Endodermal cell (in vitro differentiated cells): Measurements from ENCODE around the gene SLIT3. TPM values are rescaled to one million over a fixed set of nuclear protein-coding genes. Genes with fewer than 3 reads are reported as not detected.
A peak's percentile ranks its signal among the peaks of the same experiment; 100 is the strongest.

ENCODE experiments used
- DNase-seq: peaks from one replicate; pipeline ENCODE4 v3.0.0-alpha.2; 2017
- H3K27ac ChIP-seq: 2 replicates; pipeline ENCODE4 v1.5.1; 2013; ENCODE audit warnings: mild to moderate bottlenecking, low read depth, low read length, moderate library complexity
- H3K27me3 ChIP-seq: 2 replicates; pipeline ENCODE4 v1.6.1; 2013; ENCODE audit warnings: mild to moderate bottlenecking, low read length, moderate library complexity; ENCODE audit not compliant: insufficient read depth, control insufficient read depth, poor library complexity, severe bottlenecking
- H3K36me3 ChIP-seq: 2 replicates; pipeline ENCODE4 v1.7.0; 2013; ENCODE audit warnings: mild to moderate bottlenecking, low read length, moderate library complexity; ENCODE audit not compliant: control insufficient read depth, insufficient read depth
- H3K4me1 ChIP-seq: one replicate; pipeline ENCODE4 v1.7.0; 2013; ENCODE audit warnings: low read length; ENCODE audit not compliant: control insufficient read depth, insufficient read depth
- H3K4me3 ChIP-seq: 2 replicates; pipeline ENCODE4 v1.5.1; 2013; ENCODE audit warnings: mild to moderate bottlenecking, low read length, moderate library complexity
- H3K9ac ChIP-seq: 2 replicates; pipeline ENCODE4 v1.6.1; 2013; ENCODE audit warnings: mild to moderate bottlenecking, low read length, moderate library complexity; ENCODE audit not compliant: poor library complexity, severe bottlenecking; ENCODE audit errors: extremely low read depth
- H3K9me3 ChIP-seq: 2 replicates; pipeline ENCODE4 v1.6.1; 2013; ENCODE audit warnings: mild to moderate bottlenecking, low read length, moderate library complexity; ENCODE audit not compliant: control insufficient read depth
- H3K27ac Mint-ChIP-seq: 2 replicates; pipeline ENCODE4 v1.8.0; 2020; ENCODE audit warnings: mixed read lengths
- H3K27me3 Mint-ChIP-seq: 2 replicates; pipeline ENCODE4 v1.8.0; 2021; ENCODE audit warnings: mild to moderate bottlenecking, mixed read lengths; ENCODE audit not compliant: insufficient read depth
- H3K36me3 Mint-ChIP-seq: 2 replicates; pipeline ENCODE4 v1.8.0; 2020; ENCODE audit warnings: low read depth, mixed read lengths
- H3K4me1 Mint-ChIP-seq: 2 replicates; pipeline ENCODE4 v1.8.0; 2020; ENCODE audit warnings: mixed read lengths
- H3K4me3 Mint-ChIP-seq: 2 replicates; pipeline ENCODE4 v1.8.0; 2020; ENCODE audit warnings: mild to moderate bottlenecking, moderate library complexity, mixed read lengths
- H3K9me3 Mint-ChIP-seq: 2 replicates; pipeline ENCODE4 v1.8.0; 2020; ENCODE audit warnings: mild to moderate bottlenecking, mixed read lengths
- CTCF ChIP-seq: fragments of 200-600 bp; sonication (generic); conservative IDR thresholded peaks from 2 replicates; pipeline ENCODE4 v1.5.0; 2021; ENCODE audit warnings: antibody characterized with exemption, mild to moderate bottlenecking
- WGBS, 2 experiments: methylation state at CpG; one replicate each; pipeline versions ENCODE4 v1.1.5 to v1.1.7; 2013; ENCODE audit warnings: missing lambda C conversion rate in 2 of 2, mixed read lengths in 1 of 2; ENCODE audit not compliant: insufficient coverage in 1 of 2, insufficient read length in 1 of 2; 5-methylcytosine and 5-hydroxymethylcytosine counted together
- total RNA-seq, 2 donors: library from RNA; stranded (reverse); fragmentation: NEBNext Ultra II Directional in 1 of 2; extraction: Animal tissue kit (Norgen Biotek cat#: 25700) in 1 of 2; gene quantifications; 2 replicates in 1 of 2; 3 replicates in 1 of 2; pipeline ENCODE4 v1.2.1, GENCODE V29; 2021

SLIT3 gene
- total RNA-seq, 2 donors from 2014 or later, result 2.5 to 3.4 TPM

GRCh38 chr5:168707716-168708695 is 592.9 kb downstream of the SLIT3 start:
- no peak overlapping the region for H3K4me3 ChIP-seq
- no peaks in the 10 kb centered on the region for H3K36me3 ChIP-seq
- peaks cover 17% of the 10 kb centered on the region for H3K27me3 ChIP-seq
- Mint-ChIP-seq H3K27me3 (peaks cover 12% of the 10 kb centered on the region), H3K27ac (no peak overlapping the region), H3K9me3 (no peaks in the 10 kb centered on the region), H3K4me3 (no peak overlapping the region), H3K4me1 (no peaks in the 10 kb centered on the region), H3K36me3 (no peaks in the 10 kb centered on the region)
- 89 to 94% methylated on average over 11 to 15 of the region's 15 CpGs for WGBS, 2 experiments
- peak; percentile 38 for DNase-seq
- H3K4me1 ChIP-seq, result no peaks in the 10 kb centered on the region
- no peak for TF ChIP-seq CTCF
- no peaks in the 10 kb centered on the region for H3K9me3 ChIP-seq
- H3K9ac ChIP-seq, result no peak overlapping the region
- no peak overlapping the region for H3K27ac ChIP-seq

GRCh38 chr5:168706655-168707069 is 594.3 kb downstream of the SLIT3 start:
- no peaks in the 10 kb centered on the region for H3K9me3 Mint-ChIP-seq
- no peaks in the 10 kb centered on the region for H3K4me1 Mint-ChIP-seq
- H3K27me3 Mint-ChIP-seq, result peaks cover 24% of the 10 kb centered on the region
- no peak overlapping the region for H3K4me3 ChIP-seq
- no peaks in the 10 kb centered on the region for H3K36me3 Mint-ChIP-seq
- peak; percentile 87 for DNase-seq
- H3K36me3 ChIP-seq, result no peaks in the 10 kb centered on the region
- no peak overlapping the region for H3K27ac ChIP-seq
- H3K9ac ChIP-seq, result no peak overlapping the region
- 53 to 64% methylated on average over 3 to 5 of the region's 5 CpGs for WGBS, 2 experiments
- H3K4me3 Mint-ChIP-seq, result no peak overlapping the region
- H3K9me3 ChIP-seq, result no peaks in the 10 kb centered on the region
- H3K4me1 ChIP-seq, result no peaks in the 10 kb centered on the region
- H3K27ac Mint-ChIP-seq, result no peak overlapping the region
- TF ChIP-seq CTCF, result peak; percentile 88
- H3K27me3 ChIP-seq, result peaks cover 17% of the 10 kb centered on the region

- no peaks in the 10 kb centered on the region for H3K9me3 Mint-ChIP-seq
- no peak for TF ChIP-seq CTCF
- H3K27ac ChIP-seq, result no peak overlapping the region
- H3K36me3 ChIP-seq, result no peaks in the 10 kb centered on the region
- H3K4me1 Mint-ChIP-seq, result no peaks in the 10 kb centered on the region
- no peaks in the 10 kb centered on the region for H3K36me3 Mint-ChIP-seq
- H3K9me3 ChIP-seq, result no peaks in the 10 kb centered on the region
- H3K27me3 ChIP-seq, result peaks cover 30% of the 10 kb centered on the region
- no peak overlapping the region for H3K4me3 Mint-ChIP-seq
- no peak overlapping the region for H3K9ac ChIP-seq
- H3K4me3 ChIP-seq, result no peak overlapping the region
- H3K27ac Mint-ChIP-seq, result no peak overlapping the region
- DNase-seq, result no peak
- no peaks in the 10 kb centered on the region for H3K4me1 ChIP-seq
- 91 to 100% methylated on average over 1 of the region's 1 CpG for WGBS, 2 experiments
- H3K27me3 Mint-ChIP-seq, result peaks cover 38% of the 10 kb centered on the region
Observed at GRCh38 chr5:168705321-168705720, 595.6 kb downstream of the SLIT3 start.
